ENCODE data around the gene PDSS2.

GRCh38 chr6:107219851-107220250, 239.5 kb downstream of the PDSS2 start:
- TF ChIP-seq CTCF (IDR thresholded peaks at IDR 0.05) (no peak), POLR2A (IDR thresholded peaks at IDR 0.05) (no peak)
